ENCODE measurements around the gene LRSAM1.
"Not testable (repeated sequence)": the region's sequence is repeated elsewhere in the genome, so short reads cannot be mapped to it uniquely, and the experiment has no call there.

GRCh38 chr9:127466407-127466917 is 15.2 kb downstream of the LRSAM1 start:
- TF ChIP-seq, protein P1, sequence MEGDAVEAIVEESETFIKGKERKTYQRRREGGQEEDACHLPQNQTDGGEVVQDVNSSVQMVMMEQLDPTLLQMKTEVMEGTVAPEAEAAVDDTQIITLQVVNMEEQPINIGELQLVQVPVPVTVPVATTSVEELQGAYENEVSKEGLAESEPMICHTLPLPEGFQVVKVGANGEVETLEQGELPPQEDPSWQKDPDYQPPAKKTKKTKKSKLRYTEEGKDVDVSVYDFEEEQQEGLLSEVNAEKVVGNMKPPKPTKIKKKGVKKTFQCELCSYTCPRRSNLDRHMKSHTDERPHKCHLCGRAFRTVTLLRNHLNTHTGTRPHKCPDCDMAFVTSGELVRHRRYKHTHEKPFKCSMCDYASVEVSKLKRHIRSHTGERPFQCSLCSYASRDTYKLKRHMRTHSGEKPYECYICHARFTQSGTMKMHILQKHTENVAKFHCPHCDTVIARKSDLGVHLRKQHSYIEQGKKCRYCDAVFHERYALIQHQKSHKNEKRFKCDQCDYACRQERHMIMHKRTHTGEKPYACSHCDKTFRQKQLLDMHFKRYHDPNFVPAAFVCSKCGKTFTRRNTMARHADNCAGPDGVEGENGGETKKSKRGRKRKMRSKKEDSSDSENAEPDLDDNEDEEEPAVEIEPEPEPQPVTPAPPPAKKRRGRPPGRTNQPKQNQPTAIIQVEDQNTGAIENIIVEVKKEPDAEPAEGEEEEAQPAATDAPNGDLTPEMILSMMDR (IDR thresholded peaks at IDR 0.05): not testable (repeated sequence)
- not testable (repeated sequence) for TF ChIP-seq POLR2A (IDR thresholded peaks at IDR 0.05)
